HG03442 (cell line): ENCODE data around the gene E2F8.
"Not testable (repeated sequence)": the region's sequence is repeated elsewhere in the genome, so short reads cannot be mapped to it uniquely, and the experiment has no call there.

Experiments used
- ATAC-seq: cut with Tn5 transposase; IDR thresholded peaks from one replicate; pipeline ENCODE4 v1.9.1; 2021; ENCODE audit warnings: mild to moderate bottlenecking, moderate library complexity; ENCODE audit not compliant: unreplicated experiment

The E2F8 gene, protein sequence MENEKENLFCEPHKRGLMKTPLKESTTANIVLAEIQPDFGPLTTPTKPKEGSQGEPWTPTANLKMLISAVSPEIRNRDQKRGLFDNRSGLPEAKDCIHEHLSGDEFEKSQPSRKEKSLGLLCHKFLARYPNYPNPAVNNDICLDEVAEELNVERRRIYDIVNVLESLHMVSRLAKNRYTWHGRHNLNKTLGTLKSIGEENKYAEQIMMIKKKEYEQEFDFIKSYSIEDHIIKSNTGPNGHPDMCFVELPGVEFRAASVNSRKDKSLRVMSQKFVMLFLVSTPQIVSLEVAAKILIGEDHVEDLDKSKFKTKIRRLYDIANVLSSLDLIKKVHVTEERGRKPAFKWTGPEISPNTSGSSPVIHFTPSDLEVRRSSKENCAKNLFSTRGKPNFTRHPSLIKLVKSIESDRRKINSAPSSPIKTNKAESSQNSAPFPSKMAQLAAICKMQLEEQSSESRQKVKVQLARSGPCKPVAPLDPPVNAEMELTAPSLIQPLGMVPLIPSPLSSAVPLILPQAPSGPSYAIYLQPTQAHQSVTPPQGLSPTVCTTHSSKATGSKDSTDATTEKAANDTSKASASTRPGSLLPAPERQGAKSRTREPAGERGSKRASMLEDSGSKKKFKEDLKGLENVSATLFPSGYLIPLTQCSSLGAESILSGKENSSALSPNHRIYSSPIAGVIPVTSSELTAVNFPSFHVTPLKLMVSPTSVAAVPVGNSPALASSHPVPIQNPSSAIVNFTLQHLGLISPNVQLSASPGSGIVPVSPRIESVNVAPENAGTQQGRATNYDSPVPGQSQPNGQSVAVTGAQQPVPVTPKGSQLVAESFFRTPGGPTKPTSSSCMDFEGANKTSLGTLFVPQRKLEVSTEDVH

DNA sequence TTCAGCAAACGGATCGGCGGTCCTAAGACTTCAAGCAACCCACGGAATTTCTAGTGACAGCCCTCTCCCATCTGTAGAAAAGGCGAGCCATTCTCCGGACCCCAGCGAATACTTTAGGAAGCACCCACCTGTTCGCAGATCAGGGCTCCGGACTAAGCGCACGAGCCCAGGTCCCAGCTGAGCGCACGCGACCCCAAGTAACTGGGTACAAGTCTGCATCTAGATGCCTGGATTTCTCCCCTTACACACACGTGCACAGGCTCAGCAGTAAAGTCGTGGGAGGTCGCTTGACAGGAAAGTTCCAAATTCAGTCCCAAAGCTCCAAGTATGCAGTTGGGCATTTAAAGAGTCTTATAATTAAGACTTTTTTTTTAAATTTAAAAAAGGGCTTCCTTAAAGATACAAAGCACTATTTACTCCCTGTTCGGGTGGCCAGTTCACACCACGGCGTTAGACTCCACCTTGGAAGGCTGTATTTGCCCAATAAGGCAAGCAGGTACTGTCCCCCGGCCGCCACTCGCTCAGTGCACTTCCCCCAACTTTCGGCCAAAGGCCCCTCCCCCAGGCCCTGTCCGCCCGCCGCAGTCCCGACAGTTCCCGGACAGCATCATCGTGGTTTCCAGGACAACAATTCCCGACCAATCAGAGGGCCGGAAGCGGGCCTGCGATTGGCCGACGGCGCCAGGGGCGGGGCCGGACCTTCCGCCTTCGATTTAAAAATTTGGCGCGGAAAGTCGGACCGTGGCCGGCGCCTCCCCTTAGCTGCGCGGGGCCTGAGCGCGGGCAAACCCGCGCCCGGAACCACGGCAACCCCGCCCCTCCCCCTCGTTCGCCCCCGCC, at the start of gene E2F8:
Gene E2F8, minus strand, starts transcription at position 526 of the 840 bp plus-strand sequence. CDS start 824 bp downstream, outside the sequence.
- peak; percentile 85 for ATAC-seq

DNA sequence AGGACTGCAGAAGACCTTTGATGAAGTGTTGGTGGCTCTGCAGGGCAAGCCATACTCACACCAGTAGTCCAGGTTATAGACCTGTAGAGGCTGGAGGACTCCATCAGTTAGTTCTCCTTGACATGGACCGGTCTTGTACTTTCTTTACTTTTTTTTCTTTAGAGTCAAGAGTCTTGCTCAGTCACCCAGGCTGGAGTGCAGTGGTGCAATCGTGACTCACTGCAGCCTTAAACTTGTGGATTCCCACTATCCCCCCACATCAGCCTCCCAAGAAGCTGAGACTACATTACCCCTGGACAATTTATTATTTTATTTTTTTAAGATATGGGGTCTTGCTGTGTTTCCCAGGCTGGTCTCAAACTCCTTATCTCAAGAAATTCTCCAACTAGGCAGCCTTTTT, 49.6 kb upstream of the E2F8 start:
- no peak for ATAC-seq

GRCh38 chr11:19288256-19288655, 47.5 kb upstream of the E2F8 start:
- ATAC-seq, result no peak

DNA sequence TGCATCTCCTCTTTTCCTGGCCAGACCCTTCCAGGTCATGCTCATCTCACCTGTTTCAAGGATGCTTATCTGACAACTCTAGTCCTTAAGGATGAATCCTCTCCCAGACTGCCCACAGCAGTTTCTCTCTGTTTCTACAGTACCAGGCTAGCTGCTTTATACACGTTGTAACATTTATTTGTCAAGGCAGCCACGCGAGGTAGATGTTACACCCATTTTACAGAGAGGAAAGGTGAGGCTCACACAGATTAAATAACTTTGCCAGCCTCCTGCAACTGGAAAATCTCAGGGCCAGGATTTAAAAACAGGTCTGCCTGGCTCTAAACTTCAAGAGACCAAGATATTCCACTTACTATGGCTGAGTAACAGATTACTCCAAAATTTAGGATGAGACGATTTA, 45.7 kb upstream of the E2F8 start:
- ATAC-seq, result no peak

GRCh38 chr11:19284881-19285280, 44.1 kb upstream of the E2F8 start:
- ATAC-seq, result no peak

- ATAC-seq, result no peak
These were observed 43.2 kb upstream of the E2F8 start for GRCh38 chr11:19283991-19284390.

DNA sequence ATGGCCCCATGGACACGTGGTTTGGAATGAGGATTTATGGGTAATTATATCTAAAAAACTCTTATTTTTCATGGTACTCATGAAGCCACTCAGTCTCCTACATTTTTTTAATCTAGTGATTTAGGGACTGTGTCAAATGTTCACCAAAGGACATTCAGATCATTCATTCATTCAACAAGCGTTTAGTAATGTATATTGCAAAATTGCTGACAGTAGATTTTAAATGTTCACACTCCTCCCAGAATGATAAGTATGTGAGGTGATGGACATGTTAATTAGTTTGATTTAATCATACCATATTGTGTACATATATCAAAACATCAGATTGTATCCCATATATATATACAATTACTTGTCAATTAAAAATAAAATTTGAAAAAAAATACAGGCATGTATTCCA, 40.8 kb upstream of the E2F8 start:
- ATAC-seq, result no peak

GRCh38 chr11:19281041-19281440, 40.3 kb upstream of the E2F8 start:
- no peak for ATAC-seq

GRCh38 chr11:19279451-19279850, 38.7 kb upstream of the E2F8 start:
- ATAC-seq, result no peak

- no peak for ATAC-seq
These were observed 36.4 kb upstream of the E2F8 start for GRCh38 chr11:19276859-19277808.

DNA sequence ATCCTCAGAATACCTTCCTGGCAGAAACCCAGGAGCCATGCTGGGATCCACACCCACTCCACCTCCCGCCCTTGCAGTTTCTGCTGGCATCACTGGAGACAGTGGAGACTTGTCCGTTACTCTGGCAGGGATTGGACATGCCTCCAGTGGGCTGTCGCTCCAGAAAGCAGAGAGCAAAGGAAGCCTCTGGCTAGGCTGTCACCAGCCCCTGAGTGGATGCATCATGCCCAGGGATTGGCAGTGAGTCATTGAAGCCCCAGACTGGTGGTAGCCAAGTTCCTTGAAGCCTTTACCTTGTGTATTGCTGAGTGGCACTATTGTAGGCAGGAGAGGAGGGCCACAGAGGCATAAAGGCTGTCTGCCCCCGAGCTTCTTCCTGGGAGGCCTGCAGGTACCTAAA, 34.8 kb upstream of the E2F8 start:
- no peak for ATAC-seq

DNA sequence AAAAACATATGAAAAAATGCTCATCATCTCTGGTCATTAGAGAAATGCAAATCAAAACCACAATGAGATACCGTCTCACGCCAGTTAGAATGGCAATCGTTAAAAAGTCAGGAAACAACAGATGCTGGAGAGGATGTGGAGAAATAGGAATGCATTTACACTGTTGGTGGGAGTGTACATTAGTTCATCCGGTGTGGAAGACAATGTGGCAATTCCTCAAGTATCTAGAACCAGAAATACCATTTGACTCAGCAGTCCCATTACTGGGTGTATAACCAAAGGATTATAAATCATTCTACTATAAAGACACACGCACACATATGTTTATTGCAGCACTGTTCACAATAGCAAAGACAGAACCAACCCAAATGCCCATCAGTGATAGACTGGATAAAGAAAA, 32.5 kb upstream of the E2F8 start:
- not testable (repeated sequence) for ATAC-seq

DNA sequence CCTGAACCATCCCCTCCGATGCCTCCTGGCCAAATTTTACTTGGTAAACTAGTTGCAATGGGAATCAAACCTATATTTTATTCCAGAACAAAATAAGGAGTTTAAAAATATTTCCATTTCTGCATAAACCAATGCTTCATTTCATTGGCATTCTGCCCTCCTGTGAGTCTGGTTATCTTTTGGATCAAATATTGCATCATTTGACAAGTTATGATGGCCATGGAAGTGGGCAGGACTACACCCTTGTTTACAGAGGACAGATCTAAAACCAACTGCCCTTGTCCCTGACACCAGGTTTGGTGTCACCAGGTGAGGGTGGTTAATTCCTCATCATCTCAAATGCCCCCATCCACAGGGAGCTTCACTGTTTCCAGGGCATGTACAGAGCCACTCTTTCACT, 28.2 kb upstream of the E2F8 start:
- ATAC-seq, result no peak

DNA sequence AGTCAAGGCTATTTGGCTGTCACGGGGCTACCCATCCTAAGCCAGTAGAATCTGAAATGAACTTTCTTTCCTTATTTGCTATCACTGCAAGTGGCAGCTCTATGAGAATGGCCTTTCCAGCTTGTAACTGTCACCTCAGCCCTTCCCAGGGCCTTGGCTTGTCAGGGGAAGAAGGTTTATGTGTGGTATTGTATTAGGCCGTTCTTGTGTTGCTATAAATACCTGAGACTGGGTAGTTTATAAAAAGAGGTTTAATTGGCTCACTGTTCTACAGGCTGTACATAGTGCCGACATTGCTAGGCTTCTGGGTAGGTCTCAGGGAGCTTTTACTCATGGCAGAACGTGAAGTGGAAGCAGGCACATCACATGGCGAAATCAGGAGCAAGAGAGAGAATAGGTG, 26.8 kb upstream of the E2F8 start:
- no peak for ATAC-seq

- no peak for ATAC-seq
These were observed 22.6 kb upstream of the E2F8 start for GRCh38 chr11:19263333-19263732.

DNA sequence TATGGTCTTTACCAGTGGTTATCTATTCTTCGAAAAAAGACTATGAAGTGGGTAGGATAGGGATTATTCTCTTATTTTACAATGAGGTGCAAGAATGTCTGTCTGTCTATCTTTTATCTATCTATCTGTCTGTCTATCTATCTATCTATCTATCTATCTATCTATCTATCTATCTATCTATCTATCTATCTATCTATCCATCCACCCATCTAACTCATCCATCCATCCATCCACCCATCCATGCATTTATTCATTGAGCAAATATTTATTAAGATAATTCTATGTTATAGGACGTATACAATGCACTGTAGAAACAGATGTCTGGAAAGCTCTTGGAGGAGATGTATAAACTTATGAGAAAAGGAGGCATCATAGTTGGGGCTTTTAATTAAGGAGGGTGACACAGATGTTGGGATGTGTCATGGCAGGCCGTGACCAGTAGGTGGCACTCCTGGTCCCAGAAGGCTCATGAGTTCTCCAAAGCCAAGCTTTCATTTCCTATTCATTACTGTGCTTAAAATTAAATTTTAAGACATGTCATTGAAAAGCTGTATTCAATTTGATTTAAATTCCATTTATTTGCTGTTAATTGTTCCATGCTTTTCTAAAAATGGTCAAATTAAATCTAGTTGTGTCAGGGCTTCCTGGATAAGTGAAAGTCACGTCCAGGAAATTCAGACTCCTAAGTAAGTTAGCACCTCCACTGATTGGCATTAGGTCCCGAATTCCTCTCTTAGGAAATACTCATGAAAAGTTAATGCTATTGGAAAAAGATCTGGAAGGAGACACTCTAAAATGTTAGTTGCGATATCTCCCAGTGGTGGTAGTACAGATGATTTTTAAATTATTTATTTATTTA, 19.0 kb upstream of the E2F8 start:
- peak; percentile 80 for ATAC-seq

DNA sequence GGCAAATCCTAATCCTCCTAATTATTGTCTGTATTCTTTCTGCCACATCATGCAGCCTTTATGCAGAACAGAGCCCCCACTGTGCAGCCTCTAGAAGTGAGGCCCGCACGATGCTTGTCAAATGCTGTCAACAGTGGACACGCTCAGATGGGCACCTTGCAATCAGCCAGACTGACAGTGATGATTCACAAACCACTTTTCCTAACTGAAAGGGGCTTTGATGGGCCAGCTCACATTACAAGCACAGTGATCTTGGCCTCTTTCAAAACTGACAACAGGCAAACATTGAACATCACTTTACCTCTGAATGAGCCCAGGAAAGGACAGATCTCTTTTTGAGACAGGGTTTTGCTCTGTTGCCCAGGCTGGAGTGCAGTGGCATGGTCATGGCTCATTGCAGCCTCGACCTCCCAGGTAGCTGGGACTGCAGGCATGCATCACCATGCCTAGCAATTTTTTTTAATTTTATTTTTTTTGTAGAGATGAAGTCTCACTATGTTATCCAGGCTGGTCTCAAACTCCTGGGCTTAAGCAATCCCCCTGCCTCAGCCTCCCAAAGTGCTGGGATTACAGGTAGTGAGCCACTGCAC, 18.0 kb upstream of the E2F8 start:
- no peak for ATAC-seq

GRCh38 chr11:19254441-19254840, 13.7 kb upstream of the E2F8 start:
- not testable (repeated sequence) for ATAC-seq

DNA sequence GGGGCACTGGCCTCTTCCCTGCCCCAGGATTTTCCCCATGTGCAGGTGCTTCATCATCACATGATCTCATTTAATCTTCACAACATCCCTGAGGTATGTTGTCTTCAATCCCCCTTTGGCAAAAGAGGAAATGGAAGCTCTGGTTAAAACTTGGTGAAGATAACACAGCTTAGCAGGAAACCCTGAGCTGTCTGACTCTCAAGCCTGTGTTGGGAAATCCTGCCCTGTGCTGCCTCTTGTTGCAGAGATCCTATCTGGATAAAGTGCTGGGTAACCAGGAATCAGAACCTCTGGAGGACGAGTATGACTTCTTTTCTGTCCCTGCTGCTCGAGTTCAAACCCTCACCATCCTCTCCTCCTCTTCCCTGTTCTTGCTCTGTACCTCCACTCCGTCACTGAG, 13.1 kb upstream of the E2F8 start:
- ATAC-seq, result no peak
